Measurements from ENCODE around the gene RIN2.

DNA sequence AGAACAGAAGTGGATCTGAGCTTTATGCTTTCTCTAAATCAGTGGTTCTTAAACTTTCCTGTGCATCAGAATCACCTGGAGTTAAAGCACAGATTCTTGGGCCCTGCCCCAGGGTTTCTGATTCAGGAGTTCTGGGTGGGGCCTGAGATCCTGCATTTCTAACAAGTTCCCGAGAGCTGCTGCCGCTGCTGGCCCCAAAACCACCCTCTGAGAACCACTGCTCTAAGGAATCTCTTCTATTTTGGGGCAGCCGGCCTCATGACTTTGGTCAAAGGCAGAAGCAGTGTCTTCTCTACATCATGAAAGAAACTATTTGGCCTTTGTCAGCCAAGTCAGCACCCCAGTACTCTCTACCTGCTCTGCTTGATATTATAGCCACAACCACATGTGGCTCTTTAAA, 42.1 kb upstream of the RIN2 start:
- TF ChIP-seq, protein P1, sequence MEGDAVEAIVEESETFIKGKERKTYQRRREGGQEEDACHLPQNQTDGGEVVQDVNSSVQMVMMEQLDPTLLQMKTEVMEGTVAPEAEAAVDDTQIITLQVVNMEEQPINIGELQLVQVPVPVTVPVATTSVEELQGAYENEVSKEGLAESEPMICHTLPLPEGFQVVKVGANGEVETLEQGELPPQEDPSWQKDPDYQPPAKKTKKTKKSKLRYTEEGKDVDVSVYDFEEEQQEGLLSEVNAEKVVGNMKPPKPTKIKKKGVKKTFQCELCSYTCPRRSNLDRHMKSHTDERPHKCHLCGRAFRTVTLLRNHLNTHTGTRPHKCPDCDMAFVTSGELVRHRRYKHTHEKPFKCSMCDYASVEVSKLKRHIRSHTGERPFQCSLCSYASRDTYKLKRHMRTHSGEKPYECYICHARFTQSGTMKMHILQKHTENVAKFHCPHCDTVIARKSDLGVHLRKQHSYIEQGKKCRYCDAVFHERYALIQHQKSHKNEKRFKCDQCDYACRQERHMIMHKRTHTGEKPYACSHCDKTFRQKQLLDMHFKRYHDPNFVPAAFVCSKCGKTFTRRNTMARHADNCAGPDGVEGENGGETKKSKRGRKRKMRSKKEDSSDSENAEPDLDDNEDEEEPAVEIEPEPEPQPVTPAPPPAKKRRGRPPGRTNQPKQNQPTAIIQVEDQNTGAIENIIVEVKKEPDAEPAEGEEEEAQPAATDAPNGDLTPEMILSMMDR (IDR thresholded peaks at IDR 0.05), result no peak
- TF ChIP-seq POLR2A (IDR thresholded peaks at IDR 0.05), result no peak

All from Peyer's patch (tissue), 4 donors.